HUES64 (cell line): ENCODE measurements around the gene AGMO.

Experiments used
- H3K27ac ChIP-seq: 2 replicates; pipeline ENCODE4 v1.7.0; 2013; ENCODE audit warnings: low read depth, low read length, inconsistent platforms
- H3K27me3 ChIP-seq: 2 replicates; pipeline ENCODE4 v1.6.1; 2013; ENCODE audit warnings: mild to moderate bottlenecking, low read length; ENCODE audit not compliant: insufficient read depth
- H3K36me3 ChIP-seq: 2 replicates; pipeline ENCODE4 v1.6.1; 2013; ENCODE audit warnings: mild to moderate bottlenecking, low read length; ENCODE audit not compliant: insufficient read depth
- H3K4me1 ChIP-seq: 2 replicates; pipeline ENCODE4 v1.6.1; 2013; ENCODE audit warnings: mild to moderate bottlenecking, low read length, moderate library complexity; ENCODE audit not compliant: insufficient read depth
- H3K4me3 ChIP-seq: 2 replicates; pipeline ENCODE4 v1.5.1; 2013; ENCODE audit warnings: mild to moderate bottlenecking, low read length, moderate library complexity
- H3K9ac ChIP-seq: 2 replicates; pipeline ENCODE4 v1.6.1; 2013; ENCODE audit warnings: mild to moderate bottlenecking, low read depth, low read length
- H3K9me3 ChIP-seq: 2 replicates; pipeline ENCODE4 v1.6.1; 2013; ENCODE audit warnings: low read depth, low read length; ENCODE audit not compliant: insufficient read depth
- WGBS: fragments of 150-250, 120-280 bp; methylation state at CpG from one replicate; pipeline ENCODE4 v1.1.7; 2013; ENCODE audit warnings: missing lambda C conversion rate; 5-methylcytosine and 5-hydroxymethylcytosine counted together

AGMO gene

DNA sequence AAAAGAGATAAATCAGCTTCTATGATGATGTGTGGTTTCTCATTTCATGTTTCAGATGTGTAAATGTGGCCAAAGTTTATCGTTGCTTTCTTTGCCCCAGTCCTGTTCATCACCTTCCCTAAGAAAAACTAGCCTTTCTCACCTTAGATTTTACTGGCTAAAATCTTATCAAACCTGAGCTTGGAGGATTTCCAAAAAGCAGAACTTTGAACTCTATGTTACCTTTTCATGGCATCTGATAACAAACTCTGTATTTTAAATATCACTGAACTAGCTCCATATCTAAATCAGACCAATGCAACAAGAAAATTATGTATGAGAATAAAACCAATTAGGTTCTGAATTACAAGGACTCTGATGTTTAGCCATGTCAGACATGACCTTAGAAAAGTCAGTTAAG, 335.8 kb downstream of the AGMO start:
- peaks cover 3% of the 10 kb centered on the region; the same call in 1 of the 2 replicates for H3K9me3 ChIP-seq
- 93% methylated on average over 1 of the region's 1 CpG for WGBS
- H3K4me1 ChIP-seq: no peaks in the 10 kb centered on the region
- H3K36me3 ChIP-seq: no peaks in the 10 kb centered on the region
- no peak overlapping the region for H3K9ac ChIP-seq
- no peak overlapping the region for H3K27ac ChIP-seq
- no peaks in the 10 kb centered on the region for H3K27me3 ChIP-seq
- no peak overlapping the region for H3K4me3 ChIP-seq

DNA sequence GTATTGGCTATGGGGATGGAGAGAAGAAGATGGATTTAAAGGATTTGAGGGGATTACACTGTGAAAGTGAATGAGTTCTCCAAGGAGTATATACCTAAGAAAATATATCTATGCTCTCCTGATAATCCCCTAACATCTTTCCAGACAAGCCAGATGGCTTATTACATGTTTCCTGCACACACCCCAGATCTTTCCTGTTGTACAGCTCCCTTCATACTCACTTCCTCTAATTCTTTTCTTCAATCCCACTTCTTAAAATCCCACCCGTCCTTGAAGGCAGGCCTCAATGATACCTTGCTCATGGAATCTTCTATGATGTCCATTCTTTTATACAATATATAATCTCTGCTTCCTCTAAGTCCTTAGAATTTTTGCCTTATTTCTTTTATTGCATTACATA, 342.1 kb downstream of the AGMO start:
- no peaks in the 10 kb centered on the region for H3K4me1 ChIP-seq
- H3K27ac ChIP-seq: no peak overlapping the region
- no peaks in the 10 kb centered on the region for H3K27me3 ChIP-seq
- H3K9ac ChIP-seq: no peak overlapping the region
- no peak overlapping the region for H3K4me3 ChIP-seq
- no peaks in the 10 kb centered on the region for H3K36me3 ChIP-seq
- H3K9me3 ChIP-seq: no peaks in the 10 kb centered on the region
- WGBS: 90% methylated on average over 1 of the region's 1 CpG

DNA sequence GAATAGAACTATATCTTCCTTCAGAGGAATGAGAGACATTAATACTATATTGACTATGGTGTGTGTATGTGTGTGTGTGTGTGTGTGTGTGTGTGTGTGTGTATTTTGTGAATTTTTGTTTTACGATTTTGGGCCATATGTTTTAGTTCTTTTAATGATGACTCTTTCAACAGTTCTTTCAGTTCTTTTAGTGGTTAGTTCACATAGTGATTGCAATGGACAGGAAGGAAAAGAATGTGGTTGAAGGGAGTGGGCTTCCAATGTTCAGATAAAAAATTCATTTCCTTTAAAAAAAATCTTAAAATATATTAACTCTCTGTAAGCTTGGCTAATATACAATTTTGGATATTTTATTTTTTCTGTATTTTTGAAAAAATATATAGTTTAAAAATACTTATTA, 343.6 kb downstream of the AGMO start:
- Histone ChIP-seq H3K36me3 (no peaks in the 10 kb centered on the region), H3K27ac (no peak overlapping the region), H3K4me3 (no peak overlapping the region), H3K9ac (no peak overlapping the region), H3K27me3 (no peaks in the 10 kb centered on the region), H3K4me1 (no peaks in the 10 kb centered on the region), H3K9me3 (no peaks in the 10 kb centered on the region)
- WGBS: 91% methylated on average over 1 of the region's 1 CpG

DNA sequence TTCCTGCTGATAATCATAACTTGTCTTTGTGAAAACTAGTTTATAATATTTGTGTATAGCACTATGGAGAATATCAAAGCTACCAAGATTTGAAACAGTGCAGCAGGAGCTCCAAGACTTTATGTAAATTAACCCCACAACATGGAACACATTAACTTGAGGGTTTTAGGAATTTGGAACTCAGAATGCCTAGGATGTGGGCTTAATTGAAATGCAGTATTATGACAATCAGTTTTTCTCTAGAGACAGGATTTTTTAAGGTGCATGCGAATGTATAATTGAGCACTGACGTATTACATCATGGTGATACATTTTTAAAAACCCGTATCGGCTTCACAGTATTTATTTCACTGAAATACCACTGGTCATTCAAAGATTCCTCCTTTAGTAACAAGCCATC, 346.2 kb downstream of the AGMO start:
- Histone ChIP-seq H3K36me3 (no peaks in the 10 kb centered on the region), H3K4me1 (no peaks in the 10 kb centered on the region), H3K9me3 (no peaks in the 10 kb centered on the region), H3K9ac (no peak overlapping the region), H3K4me3 (no peak overlapping the region), H3K27me3 (no peaks in the 10 kb centered on the region), H3K27ac (no peak overlapping the region)
- WGBS: 94% methylated on average over 4 of the region's 4 CpGs

DNA sequence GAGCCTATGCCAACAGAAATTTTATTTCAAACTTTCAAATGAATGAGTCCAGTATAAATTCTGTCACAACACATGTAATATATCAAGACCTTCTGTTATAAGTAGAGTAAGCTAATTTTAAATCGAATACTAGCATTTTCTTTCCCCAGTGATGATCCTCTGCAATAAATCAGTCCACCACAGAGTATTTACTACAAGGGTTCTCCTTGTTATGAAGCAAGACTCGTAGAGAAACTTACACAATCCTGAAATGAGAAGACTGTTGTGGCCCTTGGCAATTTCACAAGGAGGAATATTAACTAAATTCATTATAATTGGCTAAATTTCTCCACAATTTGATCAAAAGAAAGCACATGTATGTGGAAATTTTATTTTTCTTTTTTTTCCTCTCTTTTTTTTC, 346.8 kb downstream of the AGMO start:
- Histone ChIP-seq H3K36me3 (no peaks in the 10 kb centered on the region), H3K27me3 (no peaks in the 10 kb centered on the region), H3K9ac (no peak overlapping the region), H3K27ac (no peak overlapping the region), H3K4me1 (no peaks in the 10 kb centered on the region), H3K4me3 (no peak overlapping the region), H3K9me3 (no peaks in the 10 kb centered on the region)
- 100% methylated on average over 2 of the region's 2 CpGs for WGBS

DNA sequence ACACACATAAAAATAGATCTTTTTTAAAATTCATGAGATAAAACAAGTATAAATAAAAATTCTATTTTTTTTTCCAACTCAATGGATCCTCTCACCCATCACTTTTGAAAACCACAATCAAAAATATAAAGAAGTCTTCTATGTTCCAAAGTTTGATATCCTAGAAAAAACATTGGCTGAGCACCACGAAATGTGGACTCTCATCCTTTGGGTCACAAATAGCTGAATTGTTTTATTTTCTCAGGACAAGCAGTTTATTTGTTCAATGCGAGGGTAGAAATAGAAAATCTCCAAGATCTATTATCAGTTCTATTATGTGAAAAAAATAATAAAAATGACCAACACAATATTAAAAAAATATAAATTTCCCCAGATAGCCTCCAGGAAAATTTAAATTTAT, 348.7 kb downstream of the AGMO start:
- H3K4me1 ChIP-seq: peaks cover 5% of the 10 kb centered on the region; the same call in 1 of the 2 replicates
- H3K9ac ChIP-seq: no peak overlapping the region
- WGBS: 100% methylated on average over 1 of the region's 2 CpGs
- H3K4me3 ChIP-seq: no peak overlapping the region
- H3K36me3 ChIP-seq: no peaks in the 10 kb centered on the region
- H3K9me3 ChIP-seq: no peaks in the 10 kb centered on the region
- H3K27ac ChIP-seq: no peak overlapping the region
- H3K27me3 ChIP-seq: no peaks in the 10 kb centered on the region

- Histone ChIP-seq H3K9ac (no peak overlapping the region), H3K27ac (no peak overlapping the region), H3K27me3 (no peaks in the 10 kb centered on the region), H3K9me3 (no peaks in the 10 kb centered on the region), H3K4me1 (peaks cover 5% of the 10 kb centered on the region; the same call in 1 of the 2 replicates), H3K4me3 (no peak overlapping the region), H3K36me3 (no peaks in the 10 kb centered on the region)
- WGBS: 92% methylated on average over 4 of the region's 4 CpGs
Observed at GRCh38 chr7:15209429-15209828, 352.4 kb downstream of the AGMO start.

DNA sequence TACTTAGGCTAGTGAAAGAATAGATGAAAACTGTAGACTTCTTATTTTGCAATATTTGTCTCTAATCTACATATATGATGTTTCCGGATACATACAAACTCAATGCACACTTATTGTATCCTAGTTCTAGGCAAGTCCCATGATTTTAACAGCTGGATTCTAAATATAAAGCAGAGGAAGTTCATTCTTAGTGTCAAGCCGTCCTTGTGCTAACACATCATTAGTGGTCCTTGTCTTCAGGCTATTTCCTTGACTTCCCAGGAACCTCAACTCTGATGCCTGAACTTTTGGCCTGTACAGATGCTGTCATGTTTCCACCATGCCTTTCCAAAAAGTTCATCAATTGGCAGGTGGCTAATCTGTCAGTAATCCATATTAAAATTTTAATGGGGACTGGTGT, 357.4 kb downstream of the AGMO start:
- Histone ChIP-seq H3K9me3 (no peaks in the 10 kb centered on the region), H3K9ac (no peak overlapping the region), H3K36me3 (no peaks in the 10 kb centered on the region), H3K27me3 (no peaks in the 10 kb centered on the region), H3K27ac (no peak overlapping the region), H3K4me1 (no peaks in the 10 kb centered on the region), H3K4me3 (no peak overlapping the region)
- WGBS: 89% methylated on average over 1 of the region's 2 CpGs

DNA sequence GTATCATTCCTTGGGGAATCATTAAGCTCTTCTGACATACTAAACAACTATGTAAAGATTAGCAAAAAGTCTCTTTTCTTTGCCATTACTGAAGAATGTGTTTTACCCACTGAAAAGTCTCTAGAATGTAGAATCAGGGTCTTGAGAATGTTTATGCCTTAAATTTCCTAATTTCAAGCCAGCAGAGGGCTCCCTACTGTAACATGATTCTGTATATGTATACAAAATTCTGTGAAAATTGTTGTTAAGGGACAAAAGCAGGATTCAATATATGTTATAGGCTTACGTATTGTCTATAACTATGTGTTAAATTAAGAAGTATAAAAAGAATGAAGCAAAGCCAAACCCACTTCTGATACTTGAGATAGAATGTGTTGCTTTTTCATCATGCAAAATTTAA, 362.3 kb downstream of the AGMO start:
- Histone ChIP-seq H3K36me3 (no peaks in the 10 kb centered on the region), H3K27ac (no peak overlapping the region), H3K9ac (no peak overlapping the region), H3K27me3 (no peaks in the 10 kb centered on the region), H3K4me3 (no peak overlapping the region), H3K4me1 (peaks cover 21% of the 10 kb centered on the region; the same call in 1 of the 2 replicates), H3K9me3 (no peaks in the 10 kb centered on the region)
- 100% methylated on average over 1 of the region's 1 CpG for WGBS

DNA sequence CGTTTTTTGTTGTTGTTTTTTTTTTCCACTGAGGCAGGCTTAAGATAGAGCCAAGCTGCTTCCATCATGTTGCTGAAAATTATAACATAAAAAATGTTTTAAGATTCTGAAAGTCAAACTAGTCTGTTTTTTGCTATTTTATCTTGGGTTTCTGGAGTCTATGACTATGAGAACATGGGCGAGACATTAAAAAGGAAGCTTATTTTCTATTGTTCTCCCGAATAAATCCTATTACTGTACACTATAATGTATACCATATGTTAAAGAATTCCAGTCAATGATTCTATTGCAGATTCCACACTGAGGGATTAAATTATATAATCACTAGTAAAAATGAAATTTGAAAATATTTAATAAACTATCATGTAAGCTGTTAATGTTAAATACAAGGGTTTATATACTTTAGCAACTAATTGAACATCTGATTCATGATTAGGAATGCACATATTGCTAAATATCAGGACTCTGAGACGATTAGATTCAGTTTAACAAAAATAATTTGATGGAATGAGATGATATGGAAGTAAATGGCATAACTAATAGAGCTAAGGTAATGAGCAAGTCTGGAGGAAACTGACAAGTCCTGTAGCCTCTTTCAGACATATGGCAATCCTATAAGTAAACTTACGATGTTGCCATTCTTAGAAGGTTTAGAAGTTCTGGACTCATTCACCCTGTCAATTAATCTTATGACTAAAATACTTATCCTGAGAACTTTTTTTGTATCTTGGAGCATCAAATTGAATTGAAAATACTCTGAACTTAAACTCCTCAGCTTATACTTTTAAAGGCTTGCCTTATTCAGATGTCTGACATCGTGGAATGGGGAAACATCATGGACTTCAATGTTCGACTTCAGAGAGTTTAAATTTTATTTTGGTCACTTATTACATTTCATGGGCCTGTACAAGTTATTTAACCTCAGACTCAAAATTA, 364.5 kb downstream of the AGMO start:
- Histone ChIP-seq H3K4me3 (no peak overlapping the region), H3K9me3 (no peaks in the 10 kb centered on the region), H3K9ac (no peak overlapping the region), H3K27me3 (no peaks in the 10 kb centered on the region), H3K4me1 (peaks cover 21% of the 10 kb centered on the region; the same call in 1 of the 2 replicates), H3K36me3 (no peaks in the 10 kb centered on the region), H3K27ac (no peak overlapping the region)
- WGBS: 94% methylated on average over 5 of the region's 7 CpGs

GRCh38 chr7:15178065-15178464, 383.8 kb downstream of the AGMO start:
- 0 out of 2 replicates have a peak, but pooled peaks cover 3% of the 10 kb centered on the region for H3K9me3 ChIP-seq
- H3K4me1 ChIP-seq: no peaks in the 10 kb centered on the region
- H3K27me3 ChIP-seq: no peaks in the 10 kb centered on the region
- H3K27ac ChIP-seq: no peak overlapping the region
- no CpG with 5 or more reads among the region's 1 CpG for WGBS
- no peak overlapping the region for H3K4me3 ChIP-seq
- no peaks in the 10 kb centered on the region for H3K36me3 ChIP-seq
- H3K9ac ChIP-seq: no peak overlapping the region
